PFSK-1 (cell line): Measurements from ENCODE around the gene CMIP.

Source experiments
- POLR2AphosphoS5 ChIP-seq: IDR thresholded peaks from 2 replicates; pipeline ENCODE4 v1.6.1; 2012; ENCODE audit warnings: low read depth, mild to moderate bottlenecking, control low read depth, low read length, moderate library complexity
- SIN3A ChIP-seq: IDR thresholded peaks from 2 replicates; pipeline ENCODE4 v1.6.1; 2012; ENCODE audit warnings: mild to moderate bottlenecking, low read length, moderate library complexity, borderline replicate concordance; ENCODE audit not compliant: insufficient read depth
- TF ChIP-seq, protein P1 (sequence below), 2 experiments: IDR thresholded peaks; 2 replicates each; pipeline versions ENCODE4 v1.6.1 to v1.8.0; 2011 to 2012; ENCODE audit warnings: low read depth in 2 of 2, low read length in 2 of 2, control low read depth in 1 of 2, inconsistent platforms in 1 of 2, mild to moderate bottlenecking in 1 of 2, moderate library complexity in 1 of 2; ENCODE audit not compliant: insufficient read depth in 1 of 2

DNA sequence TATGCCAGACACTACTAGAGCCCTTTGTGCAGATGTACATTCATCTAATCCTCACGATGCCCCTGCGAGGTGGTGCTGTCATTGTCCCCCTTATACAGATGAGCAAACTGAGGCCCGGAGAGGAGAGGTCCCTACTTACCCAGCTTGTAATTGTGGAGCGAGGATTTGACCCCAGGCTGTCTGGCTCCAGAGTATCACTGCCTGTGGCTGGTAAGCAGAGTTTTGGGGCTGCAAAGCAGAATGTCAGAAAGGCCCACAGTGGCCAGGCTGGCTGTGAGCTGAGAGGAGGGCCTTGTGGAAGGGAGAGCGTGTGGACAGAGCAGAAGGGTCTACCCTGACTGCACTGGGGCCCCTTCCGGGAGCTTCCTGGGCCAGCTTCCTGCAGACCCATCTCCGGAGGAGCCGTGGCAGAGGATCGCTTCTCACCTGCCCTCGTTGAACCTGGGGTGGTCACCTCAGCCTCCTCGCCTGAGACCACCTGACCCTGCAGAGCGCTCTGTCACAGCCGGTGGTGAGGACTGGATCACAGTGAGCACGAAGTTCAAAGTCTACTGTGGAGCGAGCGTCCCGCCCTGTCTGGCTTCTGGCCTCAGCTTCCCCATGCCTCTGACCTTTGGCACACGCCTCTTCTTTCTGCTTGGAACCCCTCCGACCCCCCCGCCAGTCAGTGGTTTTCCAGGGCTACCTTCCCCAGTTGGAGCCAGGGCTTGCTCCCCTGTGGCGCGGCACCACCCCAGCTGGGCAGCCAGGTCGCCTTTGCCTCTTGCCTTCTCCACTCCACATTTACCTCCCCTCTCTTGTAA, 12.1 kb downstream of the CMIP start:
- TF ChIP-seq POLR2AphosphoS5: no peak
- TF ChIP-seq, protein P1, sequence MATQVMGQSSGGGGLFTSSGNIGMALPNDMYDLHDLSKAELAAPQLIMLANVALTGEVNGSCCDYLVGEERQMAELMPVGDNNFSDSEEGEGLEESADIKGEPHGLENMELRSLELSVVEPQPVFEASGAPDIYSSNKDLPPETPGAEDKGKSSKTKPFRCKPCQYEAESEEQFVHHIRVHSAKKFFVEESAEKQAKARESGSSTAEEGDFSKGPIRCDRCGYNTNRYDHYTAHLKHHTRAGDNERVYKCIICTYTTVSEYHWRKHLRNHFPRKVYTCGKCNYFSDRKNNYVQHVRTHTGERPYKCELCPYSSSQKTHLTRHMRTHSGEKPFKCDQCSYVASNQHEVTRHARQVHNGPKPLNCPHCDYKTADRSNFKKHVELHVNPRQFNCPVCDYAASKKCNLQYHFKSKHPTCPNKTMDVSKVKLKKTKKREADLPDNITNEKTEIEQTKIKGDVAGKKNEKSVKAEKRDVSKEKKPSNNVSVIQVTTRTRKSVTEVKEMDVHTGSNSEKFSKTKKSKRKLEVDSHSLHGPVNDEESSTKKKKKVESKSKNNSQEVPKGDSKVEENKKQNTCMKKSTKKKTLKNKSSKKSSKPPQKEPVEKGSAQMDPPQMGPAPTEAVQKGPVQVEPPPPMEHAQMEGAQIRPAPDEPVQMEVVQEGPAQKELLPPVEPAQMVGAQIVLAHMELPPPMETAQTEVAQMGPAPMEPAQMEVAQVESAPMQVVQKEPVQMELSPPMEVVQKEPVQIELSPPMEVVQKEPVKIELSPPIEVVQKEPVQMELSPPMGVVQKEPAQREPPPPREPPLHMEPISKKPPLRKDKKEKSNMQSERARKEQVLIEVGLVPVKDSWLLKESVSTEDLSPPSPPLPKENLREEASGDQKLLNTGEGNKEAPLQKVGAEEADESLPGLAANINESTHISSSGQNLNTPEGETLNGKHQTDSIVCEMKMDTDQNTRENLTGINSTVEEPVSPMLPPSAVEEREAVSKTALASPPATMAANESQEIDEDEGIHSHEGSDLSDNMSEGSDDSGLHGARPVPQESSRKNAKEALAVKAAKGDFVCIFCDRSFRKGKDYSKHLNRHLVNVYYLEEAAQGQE (IDR thresholded peaks at IDR 0.05; ENCODE audit: insufficient read depth in 1 of 2, low read depth in 2 of 2, low read length in 2 of 2): no peak
- TF ChIP-seq SIN3A: no peak
